ENCODE measurements around the gene CTTNBP2NL. TPM values are rescaled to one million over a fixed set of nuclear protein-coding genes. Genes with fewer than 3 reads are reported as not detected.
"Not testable (repeated sequence)": the region's sequence is repeated elsewhere in the genome, so short reads cannot be mapped to it uniquely, and the experiment has no call there.

The CTTNBP2NL gene
- total RNA-seq, 2 experiments from 2014 or later, result 0.54 to 1.5 TPM

DNA sequence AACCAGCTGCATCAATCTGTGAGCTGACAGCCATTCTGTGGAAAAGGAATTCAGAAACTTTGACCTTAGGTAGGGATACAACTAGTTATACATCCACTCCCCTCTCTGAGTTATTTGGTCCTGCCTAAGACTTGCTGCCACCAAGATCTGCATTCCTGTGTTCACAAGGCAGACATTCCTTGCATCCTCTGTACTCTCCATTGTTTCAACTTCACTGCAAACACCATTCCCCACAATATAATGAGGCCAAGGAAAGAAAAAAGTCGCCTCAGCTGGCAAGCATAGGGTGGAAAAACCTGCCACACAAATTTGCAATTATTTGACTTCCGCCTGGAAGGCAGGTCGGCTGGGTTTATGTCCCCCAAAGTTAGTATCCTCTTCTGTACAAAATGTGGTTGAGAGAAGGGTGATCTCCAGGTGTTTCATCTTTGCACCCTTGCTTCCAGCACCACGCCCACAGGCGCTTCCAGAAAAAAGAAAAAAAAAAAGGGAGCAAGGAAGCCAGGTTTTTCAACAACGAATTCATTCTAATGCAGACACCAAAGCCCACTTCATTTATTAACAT lies 676 bp upstream of the CTTNBP2NL start:
- Mint-ChIP-seq H3K4me1 (peaks cover 22% of the 10 kb centered on the region), H3K27ac (no peak overlapping the region), H3K9me3 (no peaks in the 10 kb centered on the region), H3K27me3 (peaks cover 35% of the 10 kb centered on the region), H3K4me3 (peak overlapping the region; percentile 92), H3K36me3 (no peaks in the 10 kb centered on the region)
- no peak for DNase-seq

DNA sequence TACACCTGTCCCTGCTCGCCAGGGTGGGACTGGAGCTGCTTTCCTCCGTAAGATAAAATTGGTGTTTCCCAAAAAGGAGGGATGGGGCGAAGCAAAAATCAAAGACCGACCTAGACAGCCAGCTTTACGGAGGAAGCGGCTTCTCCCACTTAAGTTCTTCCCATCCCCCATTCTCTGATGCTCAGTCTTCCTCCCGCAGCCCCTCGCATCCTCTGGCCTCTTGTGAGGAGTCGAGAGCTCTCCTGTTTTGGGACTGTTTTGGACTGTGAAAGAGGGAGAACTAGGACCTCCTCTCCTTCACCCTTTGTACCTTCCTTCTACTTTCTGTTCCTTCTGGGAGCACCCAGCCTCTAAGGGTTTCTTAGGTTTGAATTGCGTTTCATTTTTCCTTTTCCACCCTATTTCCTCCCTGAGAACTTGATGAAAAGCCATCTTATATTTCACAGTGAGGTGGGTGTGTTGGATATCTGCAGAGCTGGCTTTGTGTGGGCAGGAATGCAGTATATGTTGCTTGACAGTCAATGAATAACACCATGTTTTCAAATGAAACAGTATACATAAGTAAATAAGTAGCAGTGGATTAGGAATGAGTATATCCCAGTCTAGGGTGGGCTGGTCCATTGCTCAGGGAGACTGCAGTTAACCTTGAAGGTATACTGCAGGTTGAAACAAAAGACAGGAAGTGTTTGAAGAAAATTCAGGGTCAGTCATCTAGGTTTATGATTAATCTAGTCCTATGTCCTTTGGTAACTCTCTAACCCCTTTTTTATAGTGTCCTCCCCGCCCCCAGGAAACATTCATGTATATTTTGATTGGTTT lies 848 bp downstream of the CTTNBP2NL start:
- H3K9me3 Mint-ChIP-seq, result no peaks in the 10 kb centered on the region
- H3K4me3 Mint-ChIP-seq, result peak overlapping the region; percentile 92
- H3K4me1 Mint-ChIP-seq, result peaks cover 18% of the 10 kb centered on the region
- H3K36me3 Mint-ChIP-seq, result no peaks in the 10 kb centered on the region
- H3K27me3 Mint-ChIP-seq, result peaks cover 27% of the 10 kb centered on the region
- H3K27ac Mint-ChIP-seq, result no peak overlapping the region
- no peak for DNase-seq

DNA sequence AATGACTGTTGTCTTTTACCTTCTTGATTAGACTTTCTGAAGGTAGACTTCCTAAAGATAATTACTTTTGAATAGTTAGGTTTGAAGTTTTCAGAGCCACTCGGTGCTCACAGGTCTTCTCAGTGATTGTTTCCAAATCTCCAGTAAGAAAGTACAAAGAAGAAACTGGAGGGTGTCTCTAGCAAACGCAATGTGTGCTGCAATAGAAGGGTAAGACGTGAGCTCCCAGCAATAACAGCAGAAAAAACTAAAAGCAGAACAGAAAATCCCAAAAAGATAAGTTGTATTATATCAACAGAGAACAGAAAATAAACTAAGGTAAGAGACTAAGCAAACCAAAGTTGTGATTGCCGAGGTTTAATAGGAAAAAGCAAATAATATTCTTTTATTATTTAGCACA lies 1.8 kb downstream of the CTTNBP2NL start:
- Mint-ChIP-seq H3K4me3 (no peak overlapping the region), H3K4me1 (peaks cover 18% of the 10 kb centered on the region), H3K27me3 (peaks cover 22% of the 10 kb centered on the region), H3K9me3 (no peaks in the 10 kb centered on the region), H3K36me3 (no peaks in the 10 kb centered on the region), H3K27ac (no peak overlapping the region)
- DNase-seq, result no peak

DNA sequence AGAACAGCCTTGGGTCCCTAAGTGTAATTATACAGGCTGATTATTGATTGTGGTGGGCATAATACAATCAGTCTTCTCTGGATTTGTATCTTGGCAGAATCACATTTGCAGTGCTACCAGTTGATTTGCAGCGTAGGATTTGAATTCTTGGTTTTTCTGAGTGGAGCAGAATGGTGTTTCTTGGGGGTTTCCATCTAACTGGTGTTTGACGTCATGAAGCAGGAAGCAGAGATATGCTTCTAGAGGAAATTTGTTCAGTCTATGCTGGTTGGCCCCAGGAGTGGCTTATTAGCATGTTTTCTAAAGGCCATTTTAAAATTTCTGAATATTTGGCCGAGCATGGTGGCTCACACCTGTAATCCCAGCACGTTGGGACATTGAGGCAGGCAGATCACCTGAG lies 3.4 kb downstream of the CTTNBP2NL start:
- no peaks in the 10 kb centered on the region for H3K36me3 Mint-ChIP-seq
- H3K27ac Mint-ChIP-seq, result no peak overlapping the region
- H3K27me3 Mint-ChIP-seq, result peaks cover 10% of the 10 kb centered on the region
- DNase-seq, result no peak
- H3K4me3 Mint-ChIP-seq, result no peak overlapping the region
- no peaks in the 10 kb centered on the region for H3K9me3 Mint-ChIP-seq
- peaks cover 17% of the 10 kb centered on the region for H3K4me1 Mint-ChIP-seq

DNA sequence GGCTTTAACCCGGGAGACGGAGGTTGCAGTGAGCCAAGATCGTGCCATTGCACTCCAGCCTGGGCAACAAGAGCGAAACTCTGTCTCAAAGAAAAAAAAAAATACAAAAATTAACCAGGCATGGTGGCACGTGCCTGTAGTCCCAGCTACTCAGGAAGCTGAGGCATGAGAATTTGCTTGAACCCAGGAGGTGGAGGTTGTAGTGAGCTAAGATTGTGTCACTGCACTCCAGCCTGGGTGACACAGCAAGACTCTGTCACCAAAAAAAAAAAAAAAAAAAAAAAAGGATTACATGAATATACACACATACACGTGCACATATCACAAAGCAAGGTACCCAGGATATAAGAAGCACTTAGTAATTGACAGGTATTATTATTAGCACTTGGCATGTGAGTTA lies 4.7 kb downstream of the CTTNBP2NL start:
- H3K4me3 Mint-ChIP-seq, H3K27me3 Mint-ChIP-seq, H3K9me3 Mint-ChIP-seq, DNase-seq, H3K27ac Mint-ChIP-seq, H3K36me3 Mint-ChIP-seq: not testable (repeated sequence)
- peaks cover 10% of the 10 kb centered on the region for H3K4me1 Mint-ChIP-seq

DNA sequence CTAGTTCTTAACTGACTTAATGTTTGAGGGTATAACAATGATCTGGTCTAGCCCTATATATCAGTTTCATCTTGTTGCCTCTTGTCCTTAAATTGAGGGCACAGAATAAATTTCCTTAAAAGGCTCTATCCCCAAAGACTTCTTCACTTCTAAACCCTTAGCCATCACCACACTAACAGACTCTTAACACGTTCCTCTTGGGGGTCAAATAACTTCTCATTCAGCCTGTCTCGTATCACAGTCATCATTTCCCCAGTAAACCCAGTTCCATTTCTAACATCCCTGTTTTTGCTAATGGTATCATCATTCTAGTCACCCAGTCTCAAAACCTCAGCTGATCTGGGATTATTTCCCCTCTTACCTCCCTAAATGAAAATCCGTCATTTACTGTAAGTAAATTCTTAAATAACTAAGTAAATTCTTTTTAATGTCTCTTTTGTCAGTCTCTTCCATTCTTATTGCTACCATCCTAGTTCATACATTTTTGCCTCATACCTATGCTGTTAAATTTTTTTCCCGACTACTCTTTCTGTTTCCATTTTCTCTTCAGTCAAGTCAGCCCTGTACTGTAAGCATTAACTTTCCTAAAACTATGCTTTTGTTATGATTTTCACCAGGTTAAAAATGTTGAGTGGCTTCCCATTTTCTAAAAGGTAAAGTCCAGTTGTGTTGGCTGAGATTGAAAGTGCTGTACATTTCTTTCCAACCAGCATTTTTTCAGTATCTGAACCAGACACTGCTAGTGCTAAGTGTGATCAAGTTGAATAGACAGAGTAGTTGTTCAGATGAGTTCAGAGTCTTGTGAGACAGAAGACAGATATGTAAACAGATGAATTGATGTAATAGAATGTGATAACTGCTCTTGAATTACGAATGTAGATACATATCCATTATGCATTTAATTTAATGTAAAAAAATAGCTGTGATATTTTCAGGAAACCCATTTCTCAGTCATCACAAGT lies 6.9 kb downstream of the CTTNBP2NL start:
- no peak overlapping the region for H3K27ac Mint-ChIP-seq
- no peaks in the 10 kb centered on the region for H3K9me3 Mint-ChIP-seq
- peaks cover 3% of the 10 kb centered on the region for H3K4me1 Mint-ChIP-seq
- no peaks in the 10 kb centered on the region for H3K27me3 Mint-ChIP-seq
- no peak overlapping the region for H3K4me3 Mint-ChIP-seq
- no peaks in the 10 kb centered on the region for H3K36me3 Mint-ChIP-seq
- no peak for DNase-seq

DNA sequence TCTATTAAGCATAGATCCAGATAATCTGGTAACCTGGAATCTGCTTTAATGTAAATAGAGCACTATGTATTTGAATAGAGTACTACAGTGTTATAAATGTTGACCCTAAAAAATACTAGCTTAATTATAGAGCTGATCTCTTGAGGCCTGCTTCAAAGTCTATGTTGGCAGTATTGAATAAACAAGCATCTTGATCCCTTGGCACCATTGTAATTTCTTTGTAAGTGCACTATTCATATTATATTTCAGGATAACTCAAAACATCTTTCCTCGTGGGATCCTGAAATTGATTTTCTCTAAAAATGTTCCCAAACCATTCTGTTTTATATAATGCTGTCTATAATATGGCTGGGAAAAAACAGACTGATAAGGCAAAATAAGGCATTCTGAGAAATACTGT lies 10.8 kb downstream of the CTTNBP2NL start:
- Mint-ChIP-seq H3K27me3 (peaks cover 9% of the 10 kb centered on the region), H3K27ac (no peak overlapping the region), H3K36me3 (no peaks in the 10 kb centered on the region), H3K4me3 (no peak overlapping the region), H3K9me3 (no peaks in the 10 kb centered on the region), H3K4me1 (peaks cover 3% of the 10 kb centered on the region)
- DNase-seq, result no peak

DNA sequence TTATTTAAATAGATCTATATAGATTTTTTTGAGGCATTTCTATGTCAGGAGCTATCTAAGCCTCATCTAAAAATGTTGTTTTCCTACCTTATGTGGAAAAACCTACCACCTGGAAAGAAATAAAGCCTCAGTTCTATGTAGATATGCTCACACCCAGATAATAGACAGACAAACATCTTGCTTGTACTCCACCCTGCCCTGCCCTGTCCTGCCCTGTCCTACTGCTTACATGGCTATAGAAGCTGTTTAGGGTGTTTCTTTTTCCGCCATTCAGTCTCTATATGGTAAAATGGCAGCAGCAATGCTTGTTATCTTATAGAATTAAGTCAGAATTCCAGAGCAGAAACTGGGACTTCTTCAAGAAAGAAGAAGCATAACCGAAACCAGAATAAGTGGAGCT lies 13.4 kb downstream of the CTTNBP2NL start:
- no peak for DNase-seq
- Mint-ChIP-seq H3K4me3 (no peak overlapping the region), H3K36me3 (no peaks in the 10 kb centered on the region), H3K27ac (no peak overlapping the region), H3K4me1 (no peaks in the 10 kb centered on the region), H3K27me3 (peaks cover 9% of the 10 kb centered on the region), H3K9me3 (no peaks in the 10 kb centered on the region)

DNA sequence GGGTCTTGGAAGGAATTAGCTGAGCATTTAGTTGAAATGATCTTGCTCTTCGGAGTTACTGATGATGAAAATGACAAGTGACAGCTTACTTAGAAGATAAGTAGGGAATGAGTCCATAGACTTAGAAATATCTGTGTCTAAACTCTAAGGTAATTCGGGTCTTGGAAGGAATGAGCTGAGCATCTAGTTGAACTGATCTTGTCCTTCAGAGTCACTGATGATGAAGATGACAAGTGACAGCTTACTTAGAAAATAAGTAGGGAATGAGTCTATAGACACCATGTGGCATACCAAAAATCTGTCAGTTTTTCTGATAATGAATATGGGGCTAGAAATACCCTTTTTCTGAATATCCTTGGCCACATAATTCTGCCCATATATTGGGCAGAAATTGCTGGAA lies 14.7 kb downstream of the CTTNBP2NL start:
- no peak overlapping the region for H3K27ac Mint-ChIP-seq
- no peaks in the 10 kb centered on the region for H3K9me3 Mint-ChIP-seq
- no peak overlapping the region for H3K4me3 Mint-ChIP-seq
- H3K4me1 Mint-ChIP-seq, result no peaks in the 10 kb centered on the region
- no peak for DNase-seq
- no peaks in the 10 kb centered on the region for H3K36me3 Mint-ChIP-seq
- peaks cover 9% of the 10 kb centered on the region for H3K27me3 Mint-ChIP-seq

DNA sequence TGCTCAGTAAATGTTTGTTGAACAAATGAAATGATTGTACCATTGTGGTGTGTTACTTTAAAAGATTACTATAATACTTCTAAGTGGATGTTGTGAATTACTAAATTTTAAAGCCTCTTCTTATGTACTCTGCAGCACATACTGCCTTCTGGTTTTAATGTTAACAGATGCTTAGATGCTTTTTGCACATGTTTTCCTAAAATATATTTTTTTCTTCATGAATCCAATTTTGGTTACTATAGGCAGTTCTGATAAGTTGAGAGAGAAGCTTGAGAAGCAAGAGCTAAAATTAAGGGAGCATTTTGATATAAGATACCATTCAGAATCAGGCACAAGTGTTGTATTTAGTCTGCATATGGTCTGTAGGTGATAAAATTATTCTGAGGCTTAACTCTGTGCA lies 21.3 kb downstream of the CTTNBP2NL start:
- Mint-ChIP-seq H3K4me1 (no peaks in the 10 kb centered on the region), H3K36me3 (peaks cover 3% of the 10 kb centered on the region)
- no peak for DNase-seq

DNA sequence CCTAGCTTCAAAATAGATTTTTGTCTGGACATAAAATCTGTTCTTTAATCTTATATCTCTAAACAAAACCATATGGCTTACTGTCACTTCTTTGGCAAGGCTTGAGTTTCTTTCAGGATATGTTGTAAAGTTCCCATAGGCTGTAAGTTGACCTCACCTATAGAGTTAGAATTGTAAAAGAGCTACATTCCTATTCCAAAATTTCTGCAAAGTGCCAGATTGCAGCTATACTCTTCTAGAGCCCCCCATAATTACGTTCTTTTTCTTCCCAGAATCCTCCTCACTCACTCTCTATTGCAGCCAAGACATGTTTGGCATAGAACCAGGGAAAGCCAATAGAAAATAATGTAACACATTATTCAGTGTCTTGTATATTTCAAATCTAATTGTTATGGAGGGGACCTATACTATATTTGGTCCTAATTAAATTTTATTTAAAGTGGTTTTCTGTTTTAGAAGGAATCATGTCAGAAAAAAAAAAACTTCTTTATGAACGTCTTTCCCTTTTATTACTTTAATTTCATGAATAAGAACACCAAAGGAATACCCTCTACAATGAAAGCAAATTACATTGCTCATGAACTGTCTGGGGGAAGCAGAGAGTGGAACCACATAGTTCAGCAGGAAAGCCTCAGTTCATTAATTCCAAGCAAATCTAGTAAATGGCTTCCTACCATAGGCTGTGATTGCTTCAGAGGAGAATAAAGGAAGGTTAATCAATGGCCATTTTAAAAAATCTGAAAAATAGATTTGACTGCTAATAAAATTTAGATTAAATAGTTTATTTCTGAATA lies 22.3 kb downstream of the CTTNBP2NL start:
- H3K9me3 Mint-ChIP-seq, result no peaks in the 10 kb centered on the region
- H3K27me3 Mint-ChIP-seq, result no peaks in the 10 kb centered on the region
- no peak overlapping the region for H3K4me3 Mint-ChIP-seq
- H3K4me1 Mint-ChIP-seq, result no peaks in the 10 kb centered on the region
- H3K36me3 Mint-ChIP-seq, result peaks cover 3% of the 10 kb centered on the region
- no peak for DNase-seq
- H3K27ac Mint-ChIP-seq, result no peak overlapping the region

More for the DNA sequence above, 21.3 kb downstream of the CTTNBP2NL start:
- no peak overlapping the region for H3K4me3 Mint-ChIP-seq
- H3K27me3 Mint-ChIP-seq, result no peaks in the 10 kb centered on the region
- no peaks in the 10 kb centered on the region for H3K9me3 Mint-ChIP-seq
- H3K27ac Mint-ChIP-seq, result no peak overlapping the region

DNA sequence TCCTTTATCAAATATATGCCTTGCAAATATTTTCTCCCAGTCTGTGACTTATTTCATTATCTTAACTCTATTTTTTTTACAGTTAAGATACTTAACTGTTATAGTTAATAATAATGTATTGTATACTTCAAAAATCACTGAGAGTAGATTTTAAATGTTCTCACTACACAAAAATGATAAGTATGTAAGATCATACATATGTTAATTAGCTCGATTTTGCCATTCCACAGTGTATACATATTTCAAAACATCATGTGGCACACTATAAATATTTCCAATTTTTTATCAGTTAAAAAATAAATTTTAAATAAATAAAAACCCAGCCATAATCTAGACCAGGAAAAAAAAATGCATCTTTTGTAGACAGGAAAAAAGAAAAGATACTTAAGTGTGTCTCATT lies 27.2 kb downstream of the CTTNBP2NL start:
- Mint-ChIP-seq H3K36me3 (no peaks in the 10 kb centered on the region), H3K27me3 (no peaks in the 10 kb centered on the region), H3K27ac (no peak overlapping the region), H3K9me3 (no peaks in the 10 kb centered on the region), H3K4me3 (no peak overlapping the region), H3K4me1 (no peaks in the 10 kb centered on the region)
- DNase-seq, result no peak

DNA sequence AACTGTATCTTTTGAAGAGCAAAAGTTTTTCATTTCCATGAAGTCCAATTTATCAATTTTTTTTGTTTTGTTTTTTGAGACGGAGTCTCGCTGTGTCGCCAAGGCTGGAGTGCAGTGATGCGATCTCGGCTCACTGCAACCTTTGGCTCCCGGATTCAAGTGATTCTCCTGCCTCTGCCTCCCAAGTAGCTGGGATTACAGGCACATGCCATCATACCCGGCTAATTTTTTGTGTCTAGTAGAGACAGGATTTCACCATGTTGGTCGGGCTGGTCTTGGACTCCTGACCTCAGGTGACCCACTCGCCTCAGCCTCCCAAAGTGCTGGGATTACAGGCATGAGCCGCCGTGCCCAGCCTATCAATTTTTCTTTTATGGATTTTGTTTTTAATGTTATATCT lies 27.7 kb downstream of the CTTNBP2NL start:
- H3K4me1 Mint-ChIP-seq, H3K27ac Mint-ChIP-seq, H3K4me3 Mint-ChIP-seq, H3K27me3 Mint-ChIP-seq, DNase-seq, H3K9me3 Mint-ChIP-seq, H3K36me3 Mint-ChIP-seq: not testable (repeated sequence)

DNA sequence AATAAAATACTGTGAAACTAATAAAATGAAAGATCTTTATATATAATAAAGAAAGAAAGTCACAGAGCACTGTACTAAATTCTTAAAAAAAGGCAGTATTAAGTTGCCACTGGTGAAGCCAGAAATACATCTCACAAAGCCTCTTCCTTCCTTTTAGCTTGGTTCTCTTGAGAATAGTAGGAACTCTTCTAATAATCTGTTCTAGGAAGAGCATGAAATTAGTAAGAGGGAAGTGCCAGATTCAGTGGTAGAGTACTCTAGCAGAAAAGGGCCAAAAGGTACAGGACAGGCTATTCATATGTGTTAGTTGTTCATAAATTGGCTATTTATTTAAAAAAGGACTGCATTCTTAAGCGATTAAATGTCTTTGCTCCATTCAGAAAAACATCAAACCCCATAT lies 33.7 kb downstream of the CTTNBP2NL start:
- H3K27me3 Mint-ChIP-seq, result peaks cover 4% of the 10 kb centered on the region
- H3K4me1 Mint-ChIP-seq, result no peaks in the 10 kb centered on the region
- no peak overlapping the region for H3K27ac Mint-ChIP-seq
- no peaks in the 10 kb centered on the region for H3K36me3 Mint-ChIP-seq
- DNase-seq, result no peak
- H3K4me3 Mint-ChIP-seq, result no peak overlapping the region
- H3K9me3 Mint-ChIP-seq, result no peaks in the 10 kb centered on the region

DNA sequence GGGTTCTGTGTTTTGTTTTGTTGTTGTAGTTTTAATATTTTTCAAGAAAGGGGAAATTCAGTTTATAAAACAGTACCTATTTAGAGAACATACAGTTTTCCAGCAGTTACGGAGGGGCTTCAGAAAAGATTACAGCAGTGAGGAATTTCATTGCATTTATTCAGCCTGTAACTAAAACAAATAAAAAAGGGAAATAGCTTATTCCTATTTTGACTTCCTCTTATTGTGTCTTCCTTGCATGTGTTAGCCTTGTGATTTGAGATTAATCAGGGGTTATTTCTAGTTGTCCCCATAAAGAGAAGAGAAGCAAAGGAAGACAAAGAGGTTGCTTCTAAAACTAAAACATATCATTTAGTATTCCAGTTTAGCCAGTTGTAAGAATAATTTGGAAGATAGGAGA lies 35.0 kb downstream of the CTTNBP2NL start:
- no peaks in the 10 kb centered on the region for H3K9me3 Mint-ChIP-seq
- no peak overlapping the region for H3K4me3 Mint-ChIP-seq
- H3K36me3 Mint-ChIP-seq, result no peaks in the 10 kb centered on the region
- no peaks in the 10 kb centered on the region for H3K4me1 Mint-ChIP-seq
- no peak overlapping the region for H3K27ac Mint-ChIP-seq
- DNase-seq, result no peak
- H3K27me3 Mint-ChIP-seq, result peaks cover 7% of the 10 kb centered on the region
